Measurements from ENCODE around the gene EPHA1.

Gene EPHA1

GRCh38 chr7:143408686-143409561 is at the start of gene EPHA1:
EPHA1 (minus strand) TSS chr7:143408856; CDS start chr7:143408805, 51 bp downstream.
- DNase-seq: no peak

- DNase-seq: no peak
Observed at GRCh38 chr7:143458263-143458662, 49.6 kb upstream of the EPHA1 start.

GRCh38 chr7:143456992-143457793 is 48.5 kb upstream of the EPHA1 start:
- DNase-seq: no peak

GRCh38 chr7:143455942-143456341 is 47.3 kb upstream of the EPHA1 start:
- no peak for DNase-seq

GRCh38 chr7:143455491-143455890 is 46.8 kb upstream of the EPHA1 start:
- DNase-seq: no peak

- no peak for DNase-seq
Observed at GRCh38 chr7:143454091-143454680, 45.5 kb upstream of the EPHA1 start.

- DNase-seq: no peak
Observed at GRCh38 chr7:143452495-143452894, 43.8 kb upstream of the EPHA1 start.

- no peak for DNase-seq
Observed at GRCh38 chr7:143451746-143452145, 43.1 kb upstream of the EPHA1 start.

GRCh38 chr7:143451122-143451521 is 42.5 kb upstream of the EPHA1 start:
- DNase-seq: no peak

- no peak for DNase-seq
Observed at GRCh38 chr7:143449793-143450192, 41.1 kb upstream of the EPHA1 start.

- DNase-seq: no peak
Observed at GRCh38 chr7:143448429-143448828, 39.8 kb upstream of the EPHA1 start.

- DNase-seq: no peak
Observed at GRCh38 chr7:143447466-143447865, 38.8 kb upstream of the EPHA1 start.

GRCh38 chr7:143444785-143445184 is 36.1 kb upstream of the EPHA1 start:
- no peak for DNase-seq

GRCh38 chr7:143444063-143444782 is 35.6 kb upstream of the EPHA1 start:
- DNase-seq: no peak

- DNase-seq: no peak
Observed at GRCh38 chr7:143443153-143443552, 34.5 kb upstream of the EPHA1 start, which contains the start of gene TAS2R60. TAS2R60 (plus strand) TSS chr7:143443453; CDS start chr7:143443453, 0 bp downstream.

GRCh38 chr7:143439866-143440265 is 31.2 kb upstream of the EPHA1 start:
- no peak for DNase-seq

GRCh38 chr7:143437578-143437977 is 28.9 kb upstream of the EPHA1 start:
- DNase-seq: no peak

- DNase-seq: no peak
Observed at GRCh38 chr7:143436325-143436946, 27.8 kb upstream of the EPHA1 start.

- no peak for DNase-seq
Observed at GRCh38 chr7:143435266-143435665, 26.6 kb upstream of the EPHA1 start.

- peak; percentile 32 for DNase-seq
Observed at GRCh38 chr7:143434660-143435059, 26.0 kb upstream of the EPHA1 start.

GRCh38 chr7:143433759-143434158 is 25.1 kb upstream of the EPHA1 start:
- no peak for DNase-seq

- no peak for DNase-seq
Observed at GRCh38 chr7:143431109-143431508, 22.5 kb upstream of the EPHA1 start.
